GM23338 (cell line): ENCODE measurements around the gene FAM53A. TPM values are rescaled to one million over a fixed set of nuclear protein-coding genes. Genes with fewer than 3 reads are reported as not detected.

Source experiments
- ATAC-seq: fragments of 200-7000 bp; cut with Tn5 transposase; 3 replicates; pipeline ENCODE4 v1.9.1; 2020
- DNase-seq: peaks from one replicate; pipeline ENCODE4 v3.0.0-alpha.2; 2015; ENCODE audit warnings: low spot score
- H2AFZ ChIP-seq: fragments of 200-600 bp; sonication (generic); 2 replicates; pipeline ENCODE4 v1.8.0; 2016; ENCODE audit warnings: antibody characterized with exemption, mild to moderate bottlenecking, moderate library complexity
- H3F3A ChIP-seq: fragments of 200-600 bp; sonication (generic); replicated peaks from 2 replicates; pipeline ENCODE4 v1.8.0; 2017; ENCODE audit warnings: antibody characterized with exemption, mixed run types, low read depth
- H3K27ac ChIP-seq: fragments of 200-600 bp; sonication (generic); 2 replicates; pipeline ENCODE4 v1.6.1; 2016; ENCODE audit warnings: low read depth
- H3K27me3 ChIP-seq: fragments of 200-600 bp; sonication (generic); 2 replicates; pipeline ENCODE4 v1.8.0; 2016; ENCODE audit warnings: mild to moderate bottlenecking, mixed run types, moderate library complexity; ENCODE audit not compliant: insufficient read depth
- H3K36me3 ChIP-seq: fragments of 200-600 bp; sonication (generic); 2 replicates; pipeline ENCODE4 v1.8.0; 2016; ENCODE audit warnings: mild to moderate bottlenecking; ENCODE audit not compliant: insufficient read depth
- H3K4me1 ChIP-seq: fragments of 200-600 bp; sonication (generic); 2 replicates; pipeline ENCODE4 v1.8.0; 2016; ENCODE audit warnings: mild to moderate bottlenecking, moderate library complexity; ENCODE audit not compliant: insufficient read depth
- H3K4me2 ChIP-seq: fragments of 200-600 bp; sonication (generic); 2 replicates; pipeline ENCODE4 v1.7.1; 2017; ENCODE audit warnings: mixed run types
- H3K4me3 ChIP-seq: fragments of 200-600 bp; sonication (generic); 2 replicates; pipeline ENCODE4 v1.6.1; 2016; ENCODE audit warnings: mixed run types
- H3K79me2 ChIP-seq: fragments of 200-600 bp; sonication (generic); replicated peaks from 2 replicates; pipeline ENCODE4 v1.8.0; 2017; ENCODE audit warnings: mild to moderate bottlenecking; ENCODE audit not compliant: insufficient read depth
- H3K9me2 ChIP-seq: fragments of 200-600 bp; sonication (generic); 2 replicates; pipeline ENCODE4 v1.8.0; 2017; ENCODE audit not compliant: insufficient read depth
- H4K20me1 ChIP-seq: fragments of 200-600 bp; sonication (generic); replicated peaks from 2 replicates; pipeline ENCODE4 v1.8.0; 2017; ENCODE audit warnings: mild to moderate bottlenecking; ENCODE audit not compliant: insufficient read depth
- H3K27ac Mint-ChIP-seq: 2 replicates; pipeline ENCODE4 v1.8.0; 2020; ENCODE audit warnings: inconsistent platforms, mild to moderate bottlenecking, moderate library complexity, mixed read lengths
- H3K27me3 Mint-ChIP-seq: 3 replicates; pipeline ENCODE4 v1.8.0; 2022; ENCODE audit warnings: low read depth, mild to moderate bottlenecking, moderate library complexity, mixed read lengths, inconsistent platforms; ENCODE audit not compliant: insufficient read depth, poor library complexity
- H3K36me3 Mint-ChIP-seq: 3 replicates; pipeline ENCODE4 v1.8.0; 2021; ENCODE audit warnings: low read depth, mild to moderate bottlenecking, inconsistent platforms, moderate library complexity, mixed read lengths
- H3K4me1 Mint-ChIP-seq: 3 replicates; pipeline ENCODE4 v1.8.0; 2020; ENCODE audit warnings: mild to moderate bottlenecking, inconsistent platforms, mixed read lengths
- H3K4me3 Mint-ChIP-seq: 3 replicates; pipeline ENCODE4 v1.8.0; 2021; ENCODE audit warnings: moderate library complexity, mild to moderate bottlenecking, inconsistent platforms, mixed read lengths
- H3K9me3 Mint-ChIP-seq: 3 replicates; pipeline ENCODE4 v1.8.0; 2020; ENCODE audit warnings: moderate library complexity, mild to moderate bottlenecking, inconsistent platforms, mixed read lengths
- CTCF ChIP-seq, 2 experiments: fragments of 200-600 bp in 1 of 2; sonication (generic) in 1 of 2; conservative IDR thresholded peaks; 2 replicates each; pipeline versions ENCODE4 v1.5.1 to v1.6.1; 2016 to 2017; ENCODE audit warnings: antibody characterized with exemption in 2 of 2, low read depth in 2 of 2, mild to moderate bottlenecking in 2 of 2, moderate library complexity in 1 of 2
- EZH2 ChIP-seq: fragments of 200-600 bp; sonication (generic); IDR thresholded peaks from one replicate; pipeline ENCODE4 v1.8.0; 2017; ENCODE audit warnings: antibody characterized with exemption, mild to moderate bottlenecking, low read depth; ENCODE audit not compliant: unreplicated experiment
- EZH2phosphoT487 ChIP-seq: fragments of 200-600 bp; sonication (generic); IDR thresholded peaks from one replicate; pipeline ENCODE4 v1.8.1; 2018; ENCODE audit warnings: antibody characterized with exemption; ENCODE audit not compliant: unreplicated experiment
- NANOG ChIP-seq: IDR thresholded peaks from 2 replicates; pipeline ENCODE4 v1.6.1; 2016; ENCODE audit warnings: antibody characterized with exemption, borderline replicate concordance
- POLR2AphosphoS5 ChIP-seq: IDR thresholded peaks from 2 replicates; pipeline ENCODE4 v1.6.1; 2016; ENCODE audit warnings: antibody characterized with exemption, low read depth
- REST ChIP-seq: IDR thresholded peaks from one replicate; pipeline ENCODE4 v1.6.1; 2018; ENCODE audit warnings: antibody characterized with exemption; ENCODE audit not compliant: unreplicated experiment
- STAT1 ChIP-seq: IDR thresholded peaks from one replicate; pipeline ENCODE4 v1.6.1; 2016; ENCODE audit warnings: antibody characterized with exemption; ENCODE audit not compliant: unreplicated experiment
- ZNF114 ChIP-seq: fragments of 250-450 bp; sonication (Bioruptor Pico); IDR thresholded peaks from 2 replicates; pipeline ENCODE4 v1.5.0; 2020; ENCODE audit warnings: mild to moderate bottlenecking, moderate library complexity
- polyA plus RNA-seq: library from polyadenylated mRNA; unstranded; fragments of >200 nt; fragmentation: Nextera tagmentation; extraction: Ambion mirVana; gene quantifications from 2 replicates; pipeline ENCODE4 v1.2.1, GENCODE V29; 2016
- total RNA-seq: library from RNA; depleted of rRNA; stranded (reverse); fragments of >200 nt; shearing (Covaris generic); gene quantifications from 2 replicates; pipeline ENCODE4 v1.2.3, GENCODE V29; 2014

The FAM53A gene
- total and polyA plus RNA-seq, 2 experiments from 2014 or later, result 1.1 to 3.1 TPM

GRCh38 chr4:1716065-1716945 lies 32.2 kb upstream of the FAM53A start:
- H3K27ac ChIP-seq, result no peak overlapping the region
- no peak overlapping the region for H2AFZ ChIP-seq
- H3F3A ChIP-seq, result peaks cover 17% of the 10 kb centered on the region
- no peak overlapping the region for H3K4me3 ChIP-seq
- H3K27me3 ChIP-seq, result no peaks in the 10 kb centered on the region
- H3K79me2 ChIP-seq, result peaks cover 27% of the 10 kb centered on the region
- peaks cover 4% of the 10 kb centered on the region for H4K20me1 ChIP-seq
- no peaks in the 10 kb centered on the region for H3K9me3 Mint-ChIP-seq
- peaks cover 7% of the 10 kb centered on the region; the same call in 2 of the 3 replicates for H3K36me3 Mint-ChIP-seq
- DNase-seq (no peak), ATAC-seq (no peak)
- no peak overlapping the region for H3K4me3 Mint-ChIP-seq
- H3K27ac Mint-ChIP-seq, result no peak overlapping the region
- peaks cover 17% of the 10 kb centered on the region; the same call in 1 of the 2 replicates for H3K4me1 ChIP-seq
- H3K4me2 ChIP-seq, result no peak overlapping the region
- peaks cover 18% of the 10 kb centered on the region for H3K4me1 Mint-ChIP-seq
- H3K9me2 ChIP-seq, result no peaks in the 10 kb centered on the region
- no peaks in the 10 kb centered on the region for H3K36me3 ChIP-seq
- TF ChIP-seq POLR2AphosphoS5 (peak; percentile 18; the same call in 1 of the 2 replicates), EZH2phosphoT487 (no peak), REST (no peak), STAT1 (no peak), CTCF (conservative IDR thresholded peaks at IDR 0.05; ENCODE audit: low read depth in 2 of 2) (peak; percentile 17 to 24; a peak in 1 of 4 replicates)
- H3K27me3 Mint-ChIP-seq, result peaks cover 16% of the 10 kb centered on the region

- Histone ChIP-seq H3K4me3 (no peak overlapping the region), H3K9me2 (no peaks in the 10 kb centered on the region), H3K4me2 (no peak overlapping the region), H3F3A (peaks cover 16% of the 10 kb centered on the region), H3K27ac (no peak overlapping the region), H4K20me1 (peaks cover 15% of the 10 kb centered on the region), H2AFZ (no peak overlapping the region), H3K79me2 (peaks cover 38% of the 10 kb centered on the region), H3K27me3 (no peaks in the 10 kb centered on the region), H3K36me3 (no peaks in the 10 kb centered on the region), H3K4me1 (peaks cover 17% of the 10 kb centered on the region; the same call in 1 of the 2 replicates)
- 0 out of 3 replicates have a peak overlapping the region, but pooled peaks have one; percentile 24 for H3K4me3 Mint-ChIP-seq
- DNase-seq (no peak), ATAC-seq (no peak)
- H3K27me3 Mint-ChIP-seq, result peaks cover 24% of the 10 kb centered on the region
- peaks cover 19% of the 10 kb centered on the region for H3K36me3 Mint-ChIP-seq
- no peaks in the 10 kb centered on the region for H3K9me3 Mint-ChIP-seq
- H3K4me1 Mint-ChIP-seq, result peaks cover 25% of the 10 kb centered on the region
- peak overlapping the region; percentile 74; the same call in 1 of the 2 replicates for H3K27ac Mint-ChIP-seq
- TF ChIP-seq NANOG (no peak), ZNF114 (CRISPR knock-in tag) (no peak), STAT1 (no peak), EZH2 (no peak), CTCF (conservative IDR thresholded peaks at IDR 0.05; ENCODE audit: low read depth in 2 of 2) (no peak), REST (no peak)
Observed at GRCh38 chr4:1715002-1715758, 31.1 kb upstream of the FAM53A start.
